ENCODE results near the gene TSPAN13. TPM values are rescaled to one million over a fixed set of nuclear protein-coding genes. Genes with fewer than 3 reads are reported as not detected.

TSPAN13 gene
- total RNA-seq, 1 experiment from 2014 or later = 208 TPM

DNA sequence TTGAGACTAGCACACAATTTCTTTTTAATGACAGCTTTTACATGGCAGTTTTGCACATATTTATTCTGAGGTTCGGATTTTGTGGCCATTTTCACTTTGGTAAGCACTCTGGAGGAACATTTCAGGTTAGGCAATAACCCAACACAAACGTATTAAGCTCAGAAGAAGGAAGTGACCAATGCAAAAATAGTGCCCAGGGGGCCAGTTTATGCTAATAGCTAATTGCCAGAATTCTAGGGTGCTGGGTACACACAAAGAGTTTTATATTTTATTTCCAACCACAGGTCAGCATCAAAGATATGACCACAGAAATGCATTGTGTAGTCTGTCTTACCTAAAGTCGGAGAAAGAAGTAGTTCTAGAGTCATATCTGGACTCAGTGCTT is 59.7 kb downstream of the TSPAN13 start:
- POLR2A ChIA-PET = no interaction called here
- H3K4me3 ChIP-seq (ENCODE audit: low read depth, low read length) = no peak overlapping the region
- intact Hi-C loops (cut with micrococcal nuclease; ENCODE audit: unreplicated experiment) = no loop called here

DNA sequence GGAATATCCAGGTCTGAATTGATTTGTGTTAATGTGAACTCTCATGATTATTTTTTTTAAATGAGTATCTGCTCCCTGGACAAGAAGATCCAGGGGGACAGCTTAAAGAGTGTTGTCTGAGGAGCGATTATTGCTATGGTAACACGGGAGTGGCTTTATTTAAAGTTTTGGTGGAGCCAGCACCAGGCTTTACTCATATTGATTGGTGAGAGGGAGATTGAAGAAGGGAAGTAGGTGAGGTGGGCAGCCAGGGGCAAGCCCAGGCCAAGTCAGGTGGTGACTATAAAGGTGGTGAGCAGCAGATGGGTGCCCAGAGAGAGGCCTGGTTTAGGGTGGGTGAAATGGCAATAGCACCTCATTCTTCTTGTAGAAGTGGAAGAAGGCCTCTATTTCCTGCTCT is 61.4 kb downstream of the TSPAN13 start:
- CTCF ChIA-PET = no interaction called here
- Histone ChIP-seq H3K27me3 (replicated peaks; ENCODE audit: control insufficient read depth, insufficient read depth, low read length) (no peaks in the 10 kb centered on the region), H3K4me3 (ENCODE audit: low read depth, low read length) (no peak overlapping the region), H3K9me3 (no peaks in the 10 kb centered on the region; the same call in 1 of the 2 replicates), H3K36me3 (ENCODE audit: control insufficient read depth, insufficient read depth, low read length) (no peaks in the 10 kb centered on the region), H3K4me1 (peaks cover 36% of the 10 kb centered on the region)
- no TSS peak for BruUV-seq (replicated peaks)
- Mint-ChIP-seq H3K4me1 (ENCODE audit: low read depth, unreplicated experiment) (peaks cover 45% of the 10 kb centered on the region), H3K4me3 (ENCODE audit: unreplicated experiment) (no peak overlapping the region), H3K27me3 (ENCODE audit: insufficient read depth, unreplicated experiment) (no peaks in the 10 kb centered on the region), H3K9me3 (ENCODE audit: unreplicated experiment) (no peaks in the 10 kb centered on the region), H3K36me3 (ENCODE audit: insufficient read depth, unreplicated experiment) (no peaks in the 10 kb centered on the region), H3K27ac (ENCODE audit: unreplicated experiment) (no peak overlapping the region)
- TF ChIP-seq, protein P1, sequence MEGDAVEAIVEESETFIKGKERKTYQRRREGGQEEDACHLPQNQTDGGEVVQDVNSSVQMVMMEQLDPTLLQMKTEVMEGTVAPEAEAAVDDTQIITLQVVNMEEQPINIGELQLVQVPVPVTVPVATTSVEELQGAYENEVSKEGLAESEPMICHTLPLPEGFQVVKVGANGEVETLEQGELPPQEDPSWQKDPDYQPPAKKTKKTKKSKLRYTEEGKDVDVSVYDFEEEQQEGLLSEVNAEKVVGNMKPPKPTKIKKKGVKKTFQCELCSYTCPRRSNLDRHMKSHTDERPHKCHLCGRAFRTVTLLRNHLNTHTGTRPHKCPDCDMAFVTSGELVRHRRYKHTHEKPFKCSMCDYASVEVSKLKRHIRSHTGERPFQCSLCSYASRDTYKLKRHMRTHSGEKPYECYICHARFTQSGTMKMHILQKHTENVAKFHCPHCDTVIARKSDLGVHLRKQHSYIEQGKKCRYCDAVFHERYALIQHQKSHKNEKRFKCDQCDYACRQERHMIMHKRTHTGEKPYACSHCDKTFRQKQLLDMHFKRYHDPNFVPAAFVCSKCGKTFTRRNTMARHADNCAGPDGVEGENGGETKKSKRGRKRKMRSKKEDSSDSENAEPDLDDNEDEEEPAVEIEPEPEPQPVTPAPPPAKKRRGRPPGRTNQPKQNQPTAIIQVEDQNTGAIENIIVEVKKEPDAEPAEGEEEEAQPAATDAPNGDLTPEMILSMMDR (IDR thresholded peaks at IDR 0.05; ENCODE audit: insufficient read depth in 1 of 2, low read depth in 1 of 2, low read length in 1 of 2, severe bottlenecking in 1 of 2, unreplicated experiment in 1 of 2) = no peak
- POLR2A ChIA-PET = no interaction called here
- intact Hi-C loops (cut with micrococcal nuclease; ENCODE audit: unreplicated experiment) = no loop called here
- no peak for DNase-seq

More for the DNA sequence above, 59.7 kb downstream of the TSPAN13 start:
- DNase-seq = no peak
- H3K36me3 Mint-ChIP-seq (ENCODE audit: insufficient read depth, unreplicated experiment) = no peaks in the 10 kb centered on the region
- CTCF ChIA-PET = no interaction called here
- BruUV-seq (replicated peaks) = no TSS peak
- no peaks in the 10 kb centered on the region for H3K36me3 ChIP-seq (ENCODE audit: control insufficient read depth, insufficient read depth, low read length)
- H3K27me3 Mint-ChIP-seq (ENCODE audit: insufficient read depth, unreplicated experiment) = no peaks in the 10 kb centered on the region
- H3K4me1 Mint-ChIP-seq (ENCODE audit: low read depth, unreplicated experiment) = peaks cover 55% of the 10 kb centered on the region
- TF ChIP-seq, protein P1 (IDR thresholded peaks at IDR 0.05; ENCODE audit: insufficient read depth in 1 of 2, low read depth in 1 of 2, low read length in 1 of 2, severe bottlenecking in 1 of 2, unreplicated experiment in 1 of 2) = no peak
- H3K4me1 ChIP-seq = peaks cover 52% of the 10 kb centered on the region
- no peaks in the 10 kb centered on the region for H3K9me3 ChIP-seq
- H3K4me3 Mint-ChIP-seq (ENCODE audit: unreplicated experiment) = no peak overlapping the region
- H3K9me3 Mint-ChIP-seq (ENCODE audit: unreplicated experiment) = peaks cover under 1% of the 10 kb centered on the region
- H3K27ac Mint-ChIP-seq (ENCODE audit: unreplicated experiment) = no peak overlapping the region
- no peaks in the 10 kb centered on the region for H3K27me3 ChIP-seq (replicated peaks; ENCODE audit: control insufficient read depth, insufficient read depth, low read length)

DNA sequence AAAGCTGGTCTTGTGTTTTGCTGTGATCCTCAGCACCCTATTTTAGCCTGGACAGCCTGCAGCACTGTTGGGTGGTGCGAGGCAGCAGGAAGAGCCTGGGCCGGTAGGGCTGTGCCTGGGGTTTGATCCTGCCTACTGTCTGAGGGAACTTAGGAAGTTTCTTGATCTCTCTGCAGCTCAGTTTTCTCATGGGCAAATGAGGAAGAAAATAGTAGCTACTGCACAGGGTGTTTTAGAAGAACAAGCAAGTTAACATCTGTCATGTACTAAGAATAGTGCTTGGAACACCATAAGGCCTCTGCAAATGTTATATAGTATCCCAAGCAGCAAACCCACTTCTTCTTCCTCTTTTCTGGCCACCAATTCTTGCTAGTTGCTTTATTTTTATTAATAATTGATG is 63.3 kb downstream of the TSPAN13 start:
- Mint-ChIP-seq H3K9me3 (ENCODE audit: unreplicated experiment) (no peaks in the 10 kb centered on the region), H3K4me3 (ENCODE audit: unreplicated experiment) (no peak overlapping the region), H3K36me3 (ENCODE audit: insufficient read depth, unreplicated experiment) (no peaks in the 10 kb centered on the region), H3K4me1 (ENCODE audit: low read depth, unreplicated experiment) (peaks cover 39% of the 10 kb centered on the region), H3K27me3 (ENCODE audit: insufficient read depth, unreplicated experiment) (no peaks in the 10 kb centered on the region), H3K27ac (ENCODE audit: unreplicated experiment) (no peak overlapping the region)
- Histone ChIP-seq H3K4me1 (peaks cover 20% of the 10 kb centered on the region), H3K36me3 (ENCODE audit: control insufficient read depth, insufficient read depth, low read length) (no peaks in the 10 kb centered on the region), H3K9me3 (no peaks in the 10 kb centered on the region; the same call in 1 of the 2 replicates), H3K4me3 (ENCODE audit: low read depth, low read length) (no peak overlapping the region), H3K27me3 (replicated peaks; ENCODE audit: control insufficient read depth, insufficient read depth, low read length) (no peaks in the 10 kb centered on the region)
- no TSS peak for BruUV-seq (replicated peaks)
- POLR2A ChIA-PET = interaction anchor here (0.6 kb wide), 1 partner anchor 24 kb away, joined by 3 read pairs; no protein-coding TSS in a partner anchor
- intact Hi-C loops (cut with micrococcal nuclease; ENCODE audit: unreplicated experiment) = no loop called here
- TF ChIP-seq, protein P1 (IDR thresholded peaks at IDR 0.05; ENCODE audit: insufficient read depth in 1 of 2, low read depth in 1 of 2, low read length in 1 of 2, severe bottlenecking in 1 of 2, unreplicated experiment in 1 of 2) = no peak
- CTCF ChIA-PET = no interaction called here
- DNase-seq = no peak
